Activated T-cell treated with anti-CD3 and anti-CD28 coated beads, Interleukin-2, amount 50 U/mL, for 24 hours (primary cell): ENCODE data around the gene NIM1K.
"Not testable (repeated sequence)": the region's sequence is repeated elsewhere in the genome, so short reads cannot be mapped to it uniquely, and the experiment has no call there.

Experiments
- DNase-seq: peaks from one replicate; pipeline ENCODE4 v3.0.0-alpha.2; 2020
- H3K27ac Mint-ChIP-seq: 2 replicates; pipeline ENCODE4 v1.8.0; 2020; ENCODE audit warnings: mild to moderate bottlenecking, mixed read lengths
- H3K27me3 Mint-ChIP-seq: 2 replicates; pipeline ENCODE4 v1.8.0; 2020; ENCODE audit warnings: mixed read lengths
- H3K36me3 Mint-ChIP-seq: 2 replicates; pipeline ENCODE4 v1.8.0; 2020; ENCODE audit warnings: low read depth, mixed read lengths
- H3K4me1 Mint-ChIP-seq: 2 replicates; pipeline ENCODE4 v1.8.0; 2020; ENCODE audit warnings: low read depth, mixed read lengths
- H3K4me3 Mint-ChIP-seq: 2 replicates; pipeline ENCODE4 v1.8.0; 2020; ENCODE audit warnings: mild to moderate bottlenecking, moderate library complexity, mixed read lengths
- H3K9me3 Mint-ChIP-seq: 2 replicates; pipeline ENCODE4 v1.8.0; 2020; ENCODE audit warnings: mixed read lengths

Gene NIM1K

GRCh38 chr5:43191740-43192557, at the start of gene NIM1K:
Gene NIM1K (plus strand): TSS chr5:43192225. CDS start chr5:43245776, 53,551 bp downstream.
- H3K27me3 Mint-ChIP-seq, result peaks cover 21% of the 10 kb centered on the region
- peaks cover 10% of the 10 kb centered on the region for H3K36me3 Mint-ChIP-seq
- peak within 1 kb of the TSS; percentile 80 for H3K4me3 Mint-ChIP-seq
- peak within 1 kb of the TSS; percentile 87 for H3K27ac Mint-ChIP-seq
- H3K4me1 Mint-ChIP-seq, result peaks cover 34% of the 10 kb centered on the region
- no peaks in the 10 kb centered on the region for H3K9me3 Mint-ChIP-seq
- DNase-seq, result peak; percentile 66

- H3K27ac Mint-ChIP-seq, result no peak overlapping the region
- no peaks in the 10 kb centered on the region for H3K27me3 Mint-ChIP-seq
- peaks cover 20% of the 10 kb centered on the region for H3K4me1 Mint-ChIP-seq
- no peaks in the 10 kb centered on the region for H3K9me3 Mint-ChIP-seq
- DNase-seq, result no peak
- no peak overlapping the region for H3K4me3 Mint-ChIP-seq
- peaks cover 78% of the 10 kb centered on the region for H3K36me3 Mint-ChIP-seq
Measured at GRCh38 chr5:43145071-43145470, 47.0 kb upstream of the NIM1K start.

GRCh38 chr5:43146958-43147357, 45.1 kb upstream of the NIM1K start:
- Mint-ChIP-seq H3K27me3 (no peaks in the 10 kb centered on the region), H3K4me3 (no peak overlapping the region), H3K27ac (no peak overlapping the region), H3K9me3 (no peaks in the 10 kb centered on the region), H3K36me3 (peaks cover 75% of the 10 kb centered on the region), H3K4me1 (peaks cover 10% of the 10 kb centered on the region)
- no peak for DNase-seq

GRCh38 chr5:43148417-43148816, 43.6 kb upstream of the NIM1K start:
- H3K36me3 Mint-ChIP-seq, result peaks cover 78% of the 10 kb centered on the region
- H3K27ac Mint-ChIP-seq, result no peak overlapping the region
- no peak for DNase-seq
- no peaks in the 10 kb centered on the region for H3K9me3 Mint-ChIP-seq
- H3K27me3 Mint-ChIP-seq, result no peaks in the 10 kb centered on the region
- H3K4me3 Mint-ChIP-seq, result no peak overlapping the region
- H3K4me1 Mint-ChIP-seq, result peaks cover 12% of the 10 kb centered on the region

- Mint-ChIP-seq H3K27ac (no peak overlapping the region), H3K4me3 (no peak overlapping the region), H3K36me3 (peaks cover 82% of the 10 kb centered on the region), H3K9me3 (no peaks in the 10 kb centered on the region), H3K4me1 (peaks cover 16% of the 10 kb centered on the region), H3K27me3 (no peaks in the 10 kb centered on the region)
- no peak for DNase-seq
Measured at GRCh38 chr5:43149231-43149630, 42.8 kb upstream of the NIM1K start.

DNA sequence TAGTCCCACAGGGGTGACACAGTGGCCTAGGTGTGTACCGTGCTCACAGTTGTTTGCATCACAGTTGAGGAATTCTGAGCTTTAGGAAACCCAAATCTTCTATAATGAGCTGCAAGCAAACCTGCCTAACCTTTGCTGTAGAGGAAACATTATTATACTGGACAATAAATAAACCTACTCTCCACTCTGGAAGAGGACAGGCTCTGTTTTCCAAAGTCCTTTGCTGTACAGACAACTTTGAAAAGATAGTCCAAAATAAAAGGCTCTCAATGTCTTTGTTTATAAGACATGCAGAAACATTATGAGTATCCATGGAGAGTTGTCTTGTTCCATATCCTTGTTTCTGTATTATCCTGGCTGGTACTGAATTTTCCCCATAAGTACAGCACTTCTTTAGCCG, 42.0 kb upstream of the NIM1K start:
- Mint-ChIP-seq H3K27ac (no peak overlapping the region), H3K27me3 (no peaks in the 10 kb centered on the region), H3K4me1 (peaks cover 21% of the 10 kb centered on the region), H3K4me3 (no peak overlapping the region), H3K9me3 (no peaks in the 10 kb centered on the region), H3K36me3 (peaks cover 78% of the 10 kb centered on the region)
- DNase-seq, result no peak

DNA sequence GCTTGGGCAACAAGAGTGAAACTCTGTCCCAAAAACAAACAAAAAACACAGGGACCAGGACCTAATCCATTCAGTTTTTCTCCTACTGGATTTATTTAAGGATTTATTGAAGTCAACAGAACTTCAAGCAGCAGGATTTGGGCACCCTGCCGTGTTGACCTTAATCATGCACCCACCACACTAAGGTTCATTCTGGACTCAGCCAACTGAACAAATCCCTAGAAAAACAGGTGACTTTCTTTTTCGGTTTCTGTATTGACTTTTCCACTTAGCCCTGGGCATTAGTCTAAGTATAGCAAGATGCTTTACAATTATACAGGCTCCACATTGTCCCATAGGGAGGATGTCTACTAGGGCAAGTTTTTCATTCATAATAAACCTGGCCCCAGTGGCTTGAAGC, 41.3 kb upstream of the NIM1K start:
- peaks cover 78% of the 10 kb centered on the region for H3K36me3 Mint-ChIP-seq
- peaks cover 27% of the 10 kb centered on the region for H3K4me1 Mint-ChIP-seq
- H3K27me3 Mint-ChIP-seq, result no peaks in the 10 kb centered on the region
- H3K4me3 Mint-ChIP-seq, result no peak overlapping the region
- no peaks in the 10 kb centered on the region for H3K9me3 Mint-ChIP-seq
- no peak overlapping the region for H3K27ac Mint-ChIP-seq
- no peak for DNase-seq

DNA sequence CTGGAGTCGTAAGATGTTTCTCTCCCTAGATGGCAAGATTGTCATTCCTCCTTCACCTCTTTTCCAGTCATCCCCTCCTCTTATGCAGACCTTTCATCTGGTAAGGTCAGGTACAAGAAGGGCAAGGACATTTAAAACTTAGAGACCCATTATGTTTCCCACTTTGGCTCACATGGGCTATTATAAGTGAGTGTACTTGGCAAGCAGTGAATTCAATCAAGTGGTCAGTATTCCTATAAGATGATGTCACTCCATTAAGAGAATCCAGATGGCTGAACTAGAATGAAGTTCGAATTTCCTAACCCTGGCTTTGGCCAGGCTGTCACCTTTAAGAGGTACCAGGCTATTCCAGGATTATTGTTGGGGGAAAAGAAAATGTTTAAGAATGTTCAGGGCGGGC, 39.1 kb upstream of the NIM1K start:
- Mint-ChIP-seq H3K27ac (no peak overlapping the region), H3K4me1 (peaks cover 37% of the 10 kb centered on the region), H3K27me3 (no peaks in the 10 kb centered on the region), H3K9me3 (no peaks in the 10 kb centered on the region), H3K4me3 (no peak overlapping the region), H3K36me3 (peaks cover 83% of the 10 kb centered on the region)
- DNase-seq, result no peak

GRCh38 chr5:43154469-43154868, 37.6 kb upstream of the NIM1K start:
- Mint-ChIP-seq H3K4me1 (peaks cover 43% of the 10 kb centered on the region), H3K4me3 (no peak overlapping the region), H3K9me3 (no peaks in the 10 kb centered on the region), H3K36me3 (peaks cover 81% of the 10 kb centered on the region), H3K27ac (no peak overlapping the region), H3K27me3 (no peaks in the 10 kb centered on the region)
- DNase-seq, result no peak

GRCh38 chr5:43155394-43156096, 36.5 kb upstream of the NIM1K start:
- no peak for DNase-seq
- Mint-ChIP-seq H3K4me1 (peaks cover 50% of the 10 kb centered on the region), H3K27ac (peak overlapping the region; percentile 57), H3K4me3 (no peak overlapping the region), H3K36me3 (peaks cover 81% of the 10 kb centered on the region), H3K27me3 (no peaks in the 10 kb centered on the region), H3K9me3 (no peaks in the 10 kb centered on the region)

DNA sequence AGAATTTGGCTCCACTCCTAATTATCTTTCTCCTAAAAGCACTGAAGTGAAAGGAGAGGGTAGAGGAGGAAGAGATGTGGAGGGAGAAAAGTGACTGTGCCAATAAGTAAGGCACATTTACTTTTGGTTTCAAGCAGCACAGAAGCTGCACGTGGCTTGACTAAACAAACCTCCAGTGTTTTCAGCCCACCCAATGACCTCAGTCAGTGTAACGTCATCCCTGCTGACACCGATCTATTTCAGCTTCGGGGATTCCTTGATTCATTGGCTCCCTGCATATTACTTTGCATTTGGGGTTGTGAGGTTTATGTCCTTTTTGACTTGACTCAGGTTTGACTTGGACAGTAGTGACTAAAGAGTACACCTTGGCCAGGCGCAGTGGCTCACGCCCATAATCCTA, 35.6 kb upstream of the NIM1K start:
- no peak for DNase-seq
- H3K4me1 Mint-ChIP-seq, result peaks cover 59% of the 10 kb centered on the region
- H3K9me3 Mint-ChIP-seq, result no peaks in the 10 kb centered on the region
- no peak overlapping the region for H3K4me3 Mint-ChIP-seq
- no peaks in the 10 kb centered on the region for H3K27me3 Mint-ChIP-seq
- no peak overlapping the region for H3K27ac Mint-ChIP-seq
- peaks cover 83% of the 10 kb centered on the region for H3K36me3 Mint-ChIP-seq

- Mint-ChIP-seq H3K4me1 (peaks cover 62% of the 10 kb centered on the region), H3K36me3 (peaks cover 84% of the 10 kb centered on the region), H3K9me3 (no peaks in the 10 kb centered on the region), H3K27me3 (no peaks in the 10 kb centered on the region), H3K27ac (no peak overlapping the region), H3K4me3 (no peak overlapping the region)
- DNase-seq, result no peak
Measured at GRCh38 chr5:43157068-43157467, 35.0 kb upstream of the NIM1K start.

- Mint-ChIP-seq H3K4me3 (no peak overlapping the region), H3K27me3 (no peaks in the 10 kb centered on the region), H3K9me3 (no peaks in the 10 kb centered on the region), H3K27ac (peak overlapping the region; percentile 90), H3K36me3 (peaks cover 88% of the 10 kb centered on the region), H3K4me1 (peaks cover 31% of the 10 kb centered on the region)
- no peak for DNase-seq
Measured at GRCh38 chr5:43161244-43161643, 30.8 kb upstream of the NIM1K start.

DNA sequence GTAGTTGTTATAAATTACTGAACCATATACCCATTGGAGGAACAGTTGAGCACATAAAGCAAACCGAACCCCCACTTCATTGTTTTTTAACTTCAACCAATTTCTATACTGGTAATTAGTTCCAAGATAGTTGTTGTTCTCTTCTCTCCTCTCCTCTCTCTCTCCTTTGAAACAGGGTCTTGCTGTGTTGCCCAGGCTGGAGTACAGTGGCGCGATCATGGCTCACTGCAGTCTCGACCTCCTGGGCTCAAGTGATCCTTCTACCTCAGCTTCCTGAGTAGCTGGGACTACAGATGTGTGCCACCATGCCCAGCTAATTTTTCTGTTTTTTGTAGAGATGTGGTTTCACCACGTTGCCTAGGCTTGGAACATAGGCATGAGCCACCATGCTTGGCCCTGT, 27.2 kb upstream of the NIM1K start:
- Mint-ChIP-seq H3K36me3 (peaks cover 89% of the 10 kb centered on the region), H3K4me1 (peaks cover 18% of the 10 kb centered on the region)
- not testable (repeated sequence) for H3K27ac Mint-ChIP-seq, H3K9me3 Mint-ChIP-seq, DNase-seq, H3K4me3 Mint-ChIP-seq, H3K27me3 Mint-ChIP-seq

DNA sequence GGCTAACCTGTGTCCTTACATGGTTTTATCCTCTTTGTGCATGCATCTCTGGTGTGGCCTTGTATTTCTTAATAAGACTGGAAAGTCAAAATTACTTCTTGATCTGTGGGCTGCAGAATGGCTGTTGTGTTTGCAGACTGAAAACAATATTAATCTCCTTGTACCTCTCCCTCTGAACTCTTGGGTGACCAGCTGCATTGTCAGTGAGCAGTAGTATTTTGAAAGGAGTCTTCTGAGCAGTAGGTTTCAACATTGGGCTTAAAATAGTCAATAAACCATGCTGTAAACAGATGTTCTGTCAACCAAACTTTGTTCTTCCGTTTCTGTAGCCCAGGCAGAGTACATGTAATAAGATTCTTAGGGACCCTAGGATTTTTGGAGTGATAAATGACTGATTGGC, 26.7 kb upstream of the NIM1K start:
- Mint-ChIP-seq H3K9me3 (no peaks in the 10 kb centered on the region), H3K36me3 (peaks cover 90% of the 10 kb centered on the region), H3K4me3 (no peak overlapping the region), H3K27ac (no peak overlapping the region), H3K4me1 (peaks cover 15% of the 10 kb centered on the region), H3K27me3 (no peaks in the 10 kb centered on the region)
- no peak for DNase-seq
